SK-N-SH (cell line): ENCODE data around the gene KRTAP5-2. TPM values are rescaled to one million over a fixed set of nuclear protein-coding genes. Genes with fewer than 3 reads are reported as not detected.

Experiments
- CTCF ChIA-PET: fragments of 300-600, 350-600 bp; formaldehyde crosslinking; extraction: SDS; loops from one replicate; lab custom pipeline; 2021; lab: Yijun Ruan, JAX
- POLR2A ChIA-PET: fragments of 350-600 bp; sonication (Branson Sonifier 250); formaldehyde crosslinking; extraction: SDS; loops from one replicate; lab custom pipeline; 2020; ENCODE audit warnings: antibody characterized with exemption, inconsistent platforms; lab: Yijun Ruan, JAX
- DNase-seq: peaks from one replicate; pipeline ENCODE4 v3.0.0; 2012
- H2AFZ ChIP-seq: fragments of 200-600 bp; sonication (generic); 2 replicates; pipeline ENCODE4 v1.8.1; 2016; ENCODE audit warnings: antibody characterized with exemption, mild to moderate bottlenecking, low read depth
- H3F3A ChIP-seq: fragments of 200-600 bp; sonication (generic); replicated peaks from 2 replicates; pipeline ENCODE3; 2016; ENCODE audit warnings: antibody characterized with exemption, mild to moderate bottlenecking; ENCODE audit not compliant: insufficient read depth
- H3K27ac ChIP-seq, 2 experiments: fragments of 200-500 bp in 1 of 2; fragments of 200-600 bp in 1 of 2; sonication (Bioruptor generic) in 1 of 2; sonication (generic), shearing (Covaris generic) in 1 of 2; 2 replicates each; pipeline versions ENCODE4 v1.5.1 to v1.6.1; 2014 to 2016; ENCODE audit warnings: low read depth in 2 of 2, inconsistent platforms in 1 of 2, low read length in 1 of 2, mild to moderate bottlenecking in 1 of 2, mixed read lengths in 1 of 2
- H3K27me3 ChIP-seq: fragments of 200-600 bp; sonication (generic), shearing (Covaris generic); 2 replicates; pipeline ENCODE4 v1.6.1; 2016; ENCODE audit warnings: mixed run types; ENCODE audit not compliant: insufficient read depth
- H3K36me3 ChIP-seq, 2 experiments: fragments of 200-500 bp in 1 of 2; fragments of 200-600 bp in 1 of 2; sonication (Bioruptor generic) in 1 of 2; sonication (generic) in 1 of 2; replicated peaks in 1 of 2; 2 replicates each; pipeline versions ENCODE3 to v1.5.1; 2014 to 2016; ENCODE audit warnings: low read length in 1 of 2, mild to moderate bottlenecking in 1 of 2; ENCODE audit not compliant: insufficient read depth in 2 of 2, control insufficient read depth in 1 of 2
- H3K4me1 ChIP-seq, 2 experiments: fragments of 200-500 bp in 1 of 2; fragments of 200-600 bp in 1 of 2; sonication (Bioruptor generic) in 1 of 2; sonication (generic), shearing (Covaris generic) in 1 of 2; 2 replicates each; pipeline versions ENCODE4 v1.5.1 to v1.6.1; 2014 to 2016; ENCODE audit warnings: low read depth in 1 of 2, low read length in 1 of 2, mixed run types in 1 of 2; ENCODE audit not compliant: insufficient read depth in 2 of 2, control insufficient read depth in 1 of 2
- H3K4me2 ChIP-seq: fragments of 200-600 bp; sonication (generic), shearing (Covaris generic); 2 replicates; pipeline ENCODE4 v1.6.1; 2017; ENCODE audit warnings: mixed run types
- H3K4me3 ChIP-seq, 2 experiments: fragments of 200-500 bp in 1 of 2; fragments of 200-600 bp in 1 of 2; sonication (Bioruptor generic) in 1 of 2; sonication (generic), shearing (Covaris generic) in 1 of 2; 2 replicates each; pipeline versions ENCODE4 v1.5.1 to v1.8.1; 2014 to 2016; ENCODE audit warnings: low read depth in 2 of 2, inconsistent platforms in 1 of 2, low read length in 1 of 2, mild to moderate bottlenecking in 1 of 2, mixed read lengths in 1 of 2, moderate library complexity in 1 of 2
- H3K79me2 ChIP-seq: fragments of 200-600 bp; sonication (generic); 2 replicates; pipeline ENCODE4 v1.8.1; 2017; ENCODE audit warnings: mild to moderate bottlenecking; ENCODE audit not compliant: insufficient read depth
- H3K9ac ChIP-seq: fragments of 200-600 bp; sonication (generic); 2 replicates; pipeline ENCODE4 v1.6.1; 2017; ENCODE audit warnings: mixed run types
- H3K9me2 ChIP-seq: fragments of 200-600 bp; sonication (generic); 2 replicates; pipeline ENCODE4 v1.6.1; 2017; ENCODE audit warnings: mixed run types
- H3K9me3 ChIP-seq: fragments of 200-600 bp; sonication (generic); 2 replicates; pipeline ENCODE4 v1.6.1; 2017; ENCODE audit warnings: mixed run types, mild to moderate bottlenecking, moderate library complexity
- H4K20me1 ChIP-seq: fragments of 200-600 bp; sonication (generic); 2 replicates; pipeline ENCODE4 v1.6.1; 2017; ENCODE audit warnings: mild to moderate bottlenecking, mixed run types; ENCODE audit not compliant: insufficient read depth
- CHD2 ChIP-seq: fragments of 150-350 bp; IDR thresholded peaks from 2 replicates; pipeline ENCODE4 v1.6.1; 2018; ENCODE audit warnings: low read length; ENCODE audit not compliant: partially characterized antibody
- ELF1 ChIP-seq: IDR thresholded peaks from 2 replicates; pipeline ENCODE4 v1.4.0; 2012
- EP300 ChIP-seq, 2 experiments: IDR thresholded peaks; 2 replicates each; pipeline versions ENCODE4 v1.4.0 to v1.6.1; 2012; ENCODE audit warnings: borderline replicate concordance in 1 of 2, low read depth in 1 of 2, low read length in 1 of 2
- FOXJ3 ChIP-seq: sonication (generic); formaldehyde crosslinking; IDR thresholded peaks from 2 replicates; pipeline ENCODE4 v1.5.1; 2020; ENCODE audit warnings: mild to moderate bottlenecking, missing genetic modification reagents
- FOXM1 ChIP-seq: IDR thresholded peaks from 2 replicates; pipeline ENCODE4 v1.4.0; 2012; ENCODE audit warnings: low read depth, mild to moderate bottlenecking
- GABPA ChIP-seq: IDR thresholded peaks from 2 replicates; pipeline ENCODE4 v1.4.0; 2012; ENCODE audit warnings: low read depth, mild to moderate bottlenecking
- GATA2 ChIP-seq: sonication (generic); formaldehyde crosslinking; IDR thresholded peaks from 2 replicates; pipeline ENCODE4 v1.5.0; 2020; ENCODE audit warnings: mild to moderate bottlenecking, missing genetic modification reagents
- JUND ChIP-seq: IDR thresholded peaks from 2 replicates; pipeline ENCODE4 v1.4.0; 2012
- MXI1 ChIP-seq: IDR thresholded peaks from 2 replicates; pipeline ENCODE4 v1.6.1; 2012; ENCODE audit warnings: mild to moderate bottlenecking, low read depth, low read length, improper control_type of control experiment
- NFIC ChIP-seq: IDR thresholded peaks from 2 replicates; pipeline ENCODE4 v1.4.0; 2012; ENCODE audit warnings: borderline replicate concordance
- RCOR1 ChIP-seq: fragments of 150-350 bp; IDR thresholded peaks from 2 replicates; pipeline ENCODE4 v1.6.1; 2017; ENCODE audit warnings: antibody characterized with exemption, low read length
- RFX5 ChIP-seq: IDR thresholded peaks from 2 replicates; pipeline ENCODE4 v1.6.1; 2012; ENCODE audit warnings: mild to moderate bottlenecking, improper control_type of control experiment, low read length
- RXRA ChIP-seq: IDR thresholded peaks from 2 replicates; pipeline ENCODE4 v1.4.0; 2012; ENCODE audit warnings: low read depth, mild to moderate bottlenecking, borderline replicate concordance
- SIN3A ChIP-seq: IDR thresholded peaks from 2 replicates; pipeline ENCODE4 v1.6.1; 2012; ENCODE audit warnings: low read depth, mild to moderate bottlenecking, low read length, moderate library complexity, borderline replicate concordance
- TAF1 ChIP-seq: IDR thresholded peaks from 2 replicates; pipeline ENCODE4 v1.6.1; 2012; ENCODE audit warnings: low read depth, mild to moderate bottlenecking, low read length, moderate library complexity, borderline replicate concordance
- WGBS: methylation state at CpG from one replicate; pipeline ENCODE4 v1.1.6; 2017; ENCODE audit warnings: low lambda C conversion rate; 5-methylcytosine and 5-hydroxymethylcytosine counted together
- polyA plus RNA-seq, 3 experiments: library from polyadenylated mRNA; depleted of rRNA; stranded (reverse); fragments of >200 nt; gene quantifications; 2 replicates each; pipeline ENCODE4 v1.2.3, GENCODE V29; 2012
- TF ChIP-seq, protein P1 (sequence below): IDR thresholded peaks from 2 replicates; pipeline ENCODE4 v1.4.0; 2012; ENCODE audit warnings: low read depth, borderline replicate concordance
- TF ChIP-seq, protein P2 (sequence below): IDR thresholded peaks from 2 replicates; pipeline ENCODE4 v1.4.0; 2012; ENCODE audit warnings: low read depth, borderline replicate concordance
- TF ChIP-seq, protein P3 (sequence below): IDR thresholded peaks from 2 replicates; pipeline ENCODE4 v1.4.0; 2012; ENCODE audit warnings: low read depth
- TF ChIP-seq, protein P4 (sequence below): IDR thresholded peaks from 2 replicates; pipeline ENCODE4 v1.6.1; 2012; ENCODE audit warnings: mild to moderate bottlenecking, low read depth, low read length, moderate library complexity

The KRTAP5-2 gene
- polyA plus RNA-seq, 1 of the 3 experiments (the other 2 are of a cell fraction), result not detected

DNA sequence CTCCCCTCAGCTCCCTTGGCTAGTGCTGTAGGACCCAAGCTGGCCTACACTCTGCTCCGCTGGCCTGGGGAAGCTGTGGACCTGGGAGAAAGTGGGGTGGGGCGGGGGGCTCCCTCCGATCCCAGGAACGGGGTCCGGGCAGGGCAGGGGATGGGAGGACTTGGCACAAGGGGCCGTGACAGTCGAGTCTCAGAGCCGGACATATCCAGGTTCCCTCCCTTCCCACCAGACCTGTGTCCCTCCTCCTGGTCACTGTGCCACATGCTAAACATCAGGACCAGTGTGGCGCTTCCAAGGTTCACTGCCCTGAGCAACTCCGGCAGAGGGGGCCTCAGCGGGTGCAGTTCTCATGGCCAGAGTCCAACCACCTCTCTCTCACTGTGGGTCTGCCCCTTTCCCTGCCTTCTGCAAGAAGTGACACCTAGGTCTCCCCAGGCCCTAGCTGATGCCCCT lies 28.1 kb downstream of the KRTAP5-2 start (continued):
- TF ChIP-seq, protein P1, sequence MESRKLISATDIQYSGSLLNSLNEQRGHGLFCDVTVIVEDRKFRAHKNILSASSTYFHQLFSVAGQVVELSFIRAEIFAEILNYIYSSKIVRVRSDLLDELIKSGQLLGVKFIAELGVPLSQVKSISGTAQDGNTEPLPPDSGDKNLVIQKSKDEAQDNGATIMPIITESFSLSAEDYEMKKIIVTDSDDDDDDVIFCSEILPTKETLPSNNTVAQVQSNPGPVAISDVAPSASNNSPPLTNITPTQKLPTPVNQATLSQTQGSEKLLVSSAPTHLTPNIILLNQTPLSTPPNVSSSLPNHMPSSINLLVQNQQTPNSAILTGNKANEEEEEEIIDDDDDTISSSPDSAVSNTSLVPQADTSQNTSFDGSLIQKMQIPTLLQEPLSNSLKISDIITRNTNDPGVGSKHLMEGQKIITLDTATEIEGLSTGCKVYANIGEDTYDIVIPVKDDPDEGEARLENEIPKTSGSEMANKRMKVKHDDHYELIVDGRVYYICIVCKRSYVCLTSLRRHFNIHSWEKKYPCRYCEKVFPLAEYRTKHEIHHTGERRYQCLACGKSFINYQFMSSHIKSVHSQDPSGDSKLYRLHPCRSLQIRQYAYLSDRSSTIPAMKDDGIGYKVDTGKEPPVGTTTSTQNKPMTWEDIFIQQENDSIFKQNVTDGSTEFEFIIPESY, result no peak
- TF ChIP-seq EP300 (IDR thresholded peaks at IDR 0.05; ENCODE audit: borderline replicate concordance in 1 of 2, low read depth in 1 of 2, low read length in 1 of 2) (no peak), JUND (no peak), FOXJ3 (CRISPR knock-in tag) (no peak), GABPA (no peak), TAF1 (no peak)

DNA sequence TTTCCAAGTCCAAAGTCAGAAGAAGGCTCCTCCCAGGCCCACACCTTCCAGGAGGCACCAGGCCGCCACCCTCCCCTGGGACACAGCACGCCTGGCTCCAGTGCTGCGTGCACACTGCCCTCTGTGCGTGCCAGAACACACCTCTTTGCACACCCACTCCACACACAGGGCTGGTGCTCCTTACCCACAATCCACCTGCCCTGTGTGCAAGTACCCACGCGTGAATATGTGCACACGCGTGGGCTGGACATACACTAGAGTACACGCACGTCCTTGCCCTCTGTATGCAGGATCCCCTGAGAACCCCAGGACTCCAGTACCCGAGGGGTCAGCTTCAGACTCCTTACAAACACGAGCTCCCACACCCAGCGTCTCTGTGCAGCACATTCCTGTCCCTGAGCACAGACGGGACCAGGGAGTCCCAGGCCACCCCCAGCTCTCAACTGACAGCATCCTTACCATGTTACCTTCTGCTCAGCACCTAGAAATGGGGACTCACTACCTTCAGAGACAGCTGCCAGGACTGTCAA lies 28.8 kb downstream of the KRTAP5-2 start:
- Histone ChIP-seq H3K9me3 (no peaks in the 10 kb centered on the region), H3K9me2 (no peaks in the 10 kb centered on the region), H3F3A (no peaks in the 10 kb centered on the region), H4K20me1 (peaks cover 23% of the 10 kb centered on the region), H3K4me1 (peaks cover 0 to 41% of the 10 kb centered on the region in 2 experiments; a peak in 1 of 4 replicates), H3K79me2 (no peaks in the 10 kb centered on the region), H3K27ac (no peak overlapping the region), H3K27me3 (peaks cover 4% of the 10 kb centered on the region; the same call in 1 of the 2 replicates), H3K4me3 (no peak overlapping the region), H3K36me3 (no peaks in the 10 kb centered on the region), H2AFZ (no peak overlapping the region), H3K9ac (no peak overlapping the region), H3K4me2 (no peak overlapping the region)
- CTCF ChIA-PET, result interaction anchor here (1.3 to 18.1 kb wide), 3 partner anchors 17 to 27 kb away, joined by 3 to 398 read pairs (median 5); no protein-coding TSS in a partner anchor
- POLR2A ChIA-PET, result interaction anchor here (0.6 to 1.2 kb wide), 2 partner anchors 10 to 16 kb away, joined by 3 read pairs; no protein-coding TSS in a partner anchor
- no peak for DNase-seq
- WGBS, result 71% methylated on average over 12 of the region's 14 CpGs
- TF ChIP-seq, protein P2, sequence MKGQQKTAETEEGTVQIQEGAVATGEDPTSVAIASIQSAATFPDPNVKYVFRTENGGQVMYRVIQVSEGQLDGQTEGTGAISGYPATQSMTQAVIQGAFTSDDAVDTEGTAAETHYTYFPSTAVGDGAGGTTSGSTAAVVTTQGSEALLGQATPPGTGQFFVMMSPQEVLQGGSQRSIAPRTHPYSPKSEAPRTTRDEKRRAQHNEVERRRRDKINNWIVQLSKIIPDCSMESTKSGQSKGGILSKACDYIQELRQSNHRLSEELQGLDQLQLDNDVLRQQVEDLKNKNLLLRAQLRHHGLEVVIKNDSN, result no peak
- TF ChIP-seq, protein P3, sequence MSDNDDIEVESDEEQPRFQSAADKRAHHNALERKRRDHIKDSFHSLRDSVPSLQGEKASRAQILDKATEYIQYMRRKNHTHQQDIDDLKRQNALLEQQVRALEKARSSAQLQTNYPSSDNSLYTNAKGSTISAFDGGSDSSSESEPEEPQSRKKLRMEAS, result no peak
- TF ChIP-seq SIN3A, result no peak
- TF ChIP-seq, protein P4, sequence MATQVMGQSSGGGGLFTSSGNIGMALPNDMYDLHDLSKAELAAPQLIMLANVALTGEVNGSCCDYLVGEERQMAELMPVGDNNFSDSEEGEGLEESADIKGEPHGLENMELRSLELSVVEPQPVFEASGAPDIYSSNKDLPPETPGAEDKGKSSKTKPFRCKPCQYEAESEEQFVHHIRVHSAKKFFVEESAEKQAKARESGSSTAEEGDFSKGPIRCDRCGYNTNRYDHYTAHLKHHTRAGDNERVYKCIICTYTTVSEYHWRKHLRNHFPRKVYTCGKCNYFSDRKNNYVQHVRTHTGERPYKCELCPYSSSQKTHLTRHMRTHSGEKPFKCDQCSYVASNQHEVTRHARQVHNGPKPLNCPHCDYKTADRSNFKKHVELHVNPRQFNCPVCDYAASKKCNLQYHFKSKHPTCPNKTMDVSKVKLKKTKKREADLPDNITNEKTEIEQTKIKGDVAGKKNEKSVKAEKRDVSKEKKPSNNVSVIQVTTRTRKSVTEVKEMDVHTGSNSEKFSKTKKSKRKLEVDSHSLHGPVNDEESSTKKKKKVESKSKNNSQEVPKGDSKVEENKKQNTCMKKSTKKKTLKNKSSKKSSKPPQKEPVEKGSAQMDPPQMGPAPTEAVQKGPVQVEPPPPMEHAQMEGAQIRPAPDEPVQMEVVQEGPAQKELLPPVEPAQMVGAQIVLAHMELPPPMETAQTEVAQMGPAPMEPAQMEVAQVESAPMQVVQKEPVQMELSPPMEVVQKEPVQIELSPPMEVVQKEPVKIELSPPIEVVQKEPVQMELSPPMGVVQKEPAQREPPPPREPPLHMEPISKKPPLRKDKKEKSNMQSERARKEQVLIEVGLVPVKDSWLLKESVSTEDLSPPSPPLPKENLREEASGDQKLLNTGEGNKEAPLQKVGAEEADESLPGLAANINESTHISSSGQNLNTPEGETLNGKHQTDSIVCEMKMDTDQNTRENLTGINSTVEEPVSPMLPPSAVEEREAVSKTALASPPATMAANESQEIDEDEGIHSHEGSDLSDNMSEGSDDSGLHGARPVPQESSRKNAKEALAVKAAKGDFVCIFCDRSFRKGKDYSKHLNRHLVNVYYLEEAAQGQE, result no peak
- no peak for TF ChIP-seq ELF1
- no peak for TF ChIP-seq FOXM1
- no peak for TF ChIP-seq FOXJ3 (CRISPR knock-in tag)
- TF ChIP-seq CHD2, result no peak
- no peak for TF ChIP-seq RXRA
- TF ChIP-seq GATA2 (CRISPR knock-in tag), result no peak
- TF ChIP-seq RCOR1, result no peak
- TF ChIP-seq RFX5, result no peak
- TF ChIP-seq MXI1, result no peak
- no peak for TF ChIP-seq EP300 (IDR thresholded peaks at IDR 0.05; ENCODE audit: borderline replicate concordance in 1 of 2, low read depth in 1 of 2, low read length in 1 of 2)
- TF ChIP-seq NFIC, result no peak
